Activated naive CD4-positive, alpha-beta T cell treated with anti-CD3 and anti-CD28 coated beads for 36 hours (primary cell): Measurements from ENCODE around the gene ATF7. TPM values are rescaled to one million over a fixed set of nuclear protein-coding genes. Genes with fewer than 3 reads are reported as not detected.

Experiments used
- CTCF ChIA-PET: fragments of 350-600 bp; sonication (Branson Sonifier 250); formaldehyde crosslinking; loops from one replicate; lab custom pipeline; 2021; ENCODE audit warnings: antibody characterized with exemption; lab: Charles Lee
- DNase-seq: peaks from one replicate; pipeline ENCODE4 v3.0.0-alpha.2; 2020
- H3K27ac Mint-ChIP-seq: one replicate; pipeline ENCODE4 v1.8.0; 2021; ENCODE audit warnings: mild to moderate bottlenecking, mixed read lengths
- H3K27me3 Mint-ChIP-seq: one replicate; pipeline ENCODE4 v1.8.0; 2021; ENCODE audit warnings: low read depth, mixed read lengths
- H3K36me3 Mint-ChIP-seq: one replicate; pipeline ENCODE4 v1.8.0; 2021; ENCODE audit warnings: low read depth, mixed read lengths
- H3K4me1 Mint-ChIP-seq: one replicate; pipeline ENCODE4 v1.8.0; 2021; ENCODE audit warnings: low read depth, mixed read lengths
- H3K4me3 Mint-ChIP-seq: one replicate; pipeline ENCODE4 v1.8.0; 2021; ENCODE audit warnings: mild to moderate bottlenecking, moderate library complexity, mixed read lengths
- H3K9me3 Mint-ChIP-seq: one replicate; pipeline ENCODE4 v1.8.0; 2021; ENCODE audit warnings: mixed read lengths
- intact Hi-C: fragments of 100-400 bp; cut with micrococcal nuclease; formaldehyde crosslinking; loops from one replicate; pipeline ENCODE4 v1.15.1; 2023
- total RNA-seq, 2 experiments: library from RNA; stranded (reverse); gene quantifications; one replicate each; pipeline ENCODE4 v1.2.3, GENCODE V29; 2021

The ATF7 gene
- total RNA-seq, 2 experiments from 2014 or later = 19.7 to 19.8 TPM

DNA sequence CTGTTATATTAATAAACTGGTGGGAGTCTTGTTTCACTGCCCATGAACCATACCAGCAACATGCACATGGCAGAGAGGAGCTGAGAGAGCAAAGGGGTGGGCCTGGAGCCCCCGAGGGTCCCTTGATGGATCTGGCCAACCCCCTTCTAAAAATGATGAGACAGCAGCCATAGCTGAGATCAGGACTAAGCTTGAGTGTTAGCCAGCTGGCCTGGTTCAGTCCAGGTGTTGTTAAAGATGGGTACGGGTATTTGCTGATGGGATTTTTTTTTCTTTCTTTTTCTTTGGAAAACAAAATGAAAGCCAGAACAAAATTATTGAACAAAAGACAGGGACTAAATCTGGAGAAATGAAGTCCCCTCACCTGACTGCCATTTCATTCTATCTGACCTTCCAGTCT is 158.3 kb downstream of the ATF7 start:
- Mint-ChIP-seq H3K27ac (peak overlapping the region; percentile 74), H3K4me1 (peaks cover 39% of the 10 kb centered on the region), H3K9me3 (no peaks in the 10 kb centered on the region), H3K4me3 (no peak overlapping the region), H3K36me3 (peaks cover 73% of the 10 kb centered on the region), H3K27me3 (no peaks in the 10 kb centered on the region)
- CTCF ChIA-PET = interaction anchor here (1.1 kb wide), 1 partner anchor 123 kb away, joined by 3 read pairs; no protein-coding TSS in a partner anchor
- no peak for DNase-seq
- intact Hi-C loops = no loop called here

DNA sequence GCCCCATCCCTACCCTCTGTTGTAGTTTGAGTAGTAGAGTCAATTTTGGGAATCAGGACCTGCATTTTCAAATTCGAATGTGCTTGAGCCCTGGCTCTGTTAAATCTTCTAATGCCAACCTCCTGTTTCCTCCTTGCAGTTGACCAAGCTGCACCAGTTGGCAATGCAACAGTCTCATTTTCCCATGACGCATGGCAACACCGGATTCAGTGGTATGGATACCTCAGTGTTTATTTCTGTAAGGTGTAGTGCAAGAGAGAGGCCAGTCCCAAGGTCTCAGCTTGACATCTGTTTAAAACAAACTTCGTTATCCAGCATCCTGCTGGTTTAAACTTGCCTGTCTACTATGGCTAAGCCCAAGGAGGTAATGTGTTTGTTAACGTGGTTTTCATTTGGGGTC is 159.1 kb downstream of the ATF7 start:
- intact Hi-C loops = no loop called here
- DNase-seq = no peak
- H3K27ac Mint-ChIP-seq = peak overlapping the region; percentile 50
- H3K36me3 Mint-ChIP-seq = peaks cover 75% of the 10 kb centered on the region
- H3K4me3 Mint-ChIP-seq = no peak overlapping the region
- CTCF ChIA-PET = interaction anchor here (1.1 kb wide), 1 partner anchor 8 kb away, joined by 5 read pairs; no protein-coding TSS in a partner anchor
- peaks cover 36% of the 10 kb centered on the region for H3K4me1 Mint-ChIP-seq
- H3K27me3 Mint-ChIP-seq = no peaks in the 10 kb centered on the region
- no peaks in the 10 kb centered on the region for H3K9me3 Mint-ChIP-seq

DNA sequence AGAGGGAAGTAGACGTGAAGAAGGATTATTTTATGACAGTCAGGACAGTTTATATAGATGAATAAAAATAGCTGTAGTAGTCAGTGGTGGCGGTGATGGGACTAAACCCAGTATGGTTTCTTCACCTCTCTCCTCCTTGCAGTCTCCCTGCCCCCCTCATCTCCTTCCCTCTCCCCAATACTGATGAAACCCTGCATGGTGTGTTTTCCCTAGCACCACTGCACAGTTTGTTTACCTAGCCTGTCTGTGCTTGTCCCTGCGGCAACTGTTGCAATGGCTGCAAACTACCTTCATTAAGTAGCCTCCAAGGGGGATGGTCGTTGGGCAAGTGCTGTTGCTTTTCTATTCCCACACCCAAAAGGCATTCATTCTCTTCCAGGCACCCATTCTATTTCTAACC is 159.5 kb downstream of the ATF7 start:
- CTCF ChIA-PET = interaction anchor here (1.1 kb wide), 1 partner anchor 9 kb away, joined by 5 read pairs; no protein-coding TSS in a partner anchor

DNA sequence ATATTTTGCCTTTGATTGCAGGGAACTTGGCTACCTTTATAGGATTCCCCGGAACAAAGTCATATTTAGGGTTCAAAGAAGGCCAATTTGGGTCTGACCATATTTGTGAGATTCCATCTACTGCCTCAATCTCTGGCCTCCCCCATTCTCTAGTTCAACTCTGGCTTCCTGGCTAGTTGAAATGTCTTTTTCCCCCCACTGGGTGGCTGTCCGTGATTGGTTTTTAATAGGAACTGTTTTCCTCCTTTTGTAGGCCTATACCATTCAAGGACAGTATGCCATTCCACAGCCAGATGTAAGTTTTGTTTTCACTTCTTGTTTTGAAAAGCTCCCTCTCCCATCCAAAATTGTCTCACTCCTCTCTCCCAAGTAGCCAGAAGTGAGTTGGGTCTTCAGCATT is 160.5 kb downstream of the ATF7 start:
- H3K9me3 Mint-ChIP-seq = no peaks in the 10 kb centered on the region
- CTCF ChIA-PET = interaction anchor here (1.5 kb wide), 1 partner anchor 43 kb away, joined by 4 read pairs; no protein-coding TSS in a partner anchor
- no peak overlapping the region for H3K27ac Mint-ChIP-seq
- H3K4me3 Mint-ChIP-seq = no peak overlapping the region
- H3K36me3 Mint-ChIP-seq = peaks cover 76% of the 10 kb centered on the region
- H3K27me3 Mint-ChIP-seq = no peaks in the 10 kb centered on the region
- DNase-seq = no peak
- H3K4me1 Mint-ChIP-seq = peaks cover 32% of the 10 kb centered on the region
- intact Hi-C loops = no loop called here

More for the DNA sequence above, 159.5 kb downstream of the ATF7 start:
- no peak overlapping the region for H3K4me3 Mint-ChIP-seq
- intact Hi-C loops = no loop called here
- H3K4me1 Mint-ChIP-seq = peaks cover 32% of the 10 kb centered on the region
- H3K36me3 Mint-ChIP-seq = peaks cover 74% of the 10 kb centered on the region
- H3K27me3 Mint-ChIP-seq = no peaks in the 10 kb centered on the region
- H3K27ac Mint-ChIP-seq = peak overlapping the region; percentile 50
- no peaks in the 10 kb centered on the region for H3K9me3 Mint-ChIP-seq
- DNase-seq = no peak

DNA sequence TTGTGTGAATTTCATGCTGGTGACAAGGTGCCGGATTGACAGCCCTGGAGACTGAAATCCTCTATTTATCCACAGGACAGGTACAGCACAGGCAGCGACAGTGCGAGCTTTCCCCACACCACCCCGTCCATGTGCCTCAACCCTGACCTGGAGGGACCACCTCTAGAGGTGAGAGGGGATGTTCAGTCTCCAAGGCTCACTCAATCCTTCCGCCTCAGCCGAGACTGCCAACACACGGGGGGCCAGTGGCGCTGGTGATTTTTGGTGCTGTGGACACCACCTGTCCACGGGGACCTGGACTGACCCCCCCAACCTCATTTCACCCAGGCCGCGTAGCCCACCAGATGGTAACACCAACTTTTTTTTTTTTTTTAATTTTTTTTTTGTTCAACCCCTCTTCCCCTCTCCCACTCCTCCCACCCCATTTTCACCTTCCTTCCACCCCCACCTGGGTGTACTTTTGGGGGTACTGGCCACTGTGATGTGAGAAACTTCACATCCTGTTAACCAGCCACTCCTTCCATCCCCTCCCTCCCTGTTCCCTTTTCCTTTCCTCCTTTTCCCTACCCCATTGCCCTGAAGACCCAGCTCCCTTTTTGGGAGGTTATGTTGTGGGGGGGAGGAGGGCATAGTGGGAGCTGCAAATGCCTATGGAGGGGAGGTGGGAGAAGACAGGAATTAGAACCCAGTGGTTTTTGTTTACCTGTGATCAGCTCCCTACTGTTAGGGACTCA is 161.3 kb downstream of the ATF7 start:
- Mint-ChIP-seq H3K4me3 (no peak overlapping the region), H3K9me3 (no peaks in the 10 kb centered on the region), H3K36me3 (peaks cover 79% of the 10 kb centered on the region), H3K27ac (peak overlapping the region; percentile 65), H3K27me3 (no peaks in the 10 kb centered on the region), H3K4me1 (peaks cover 37% of the 10 kb centered on the region)
- CTCF ChIA-PET = interaction anchor here (0.6 to 1.5 kb wide), 5 partner anchors 9 to 112 kb away, joined by 3 to 8 read pairs (median 4); no protein-coding TSS in a partner anchor
- intact Hi-C loops = no loop called here
- DNase-seq = no peak

DNA sequence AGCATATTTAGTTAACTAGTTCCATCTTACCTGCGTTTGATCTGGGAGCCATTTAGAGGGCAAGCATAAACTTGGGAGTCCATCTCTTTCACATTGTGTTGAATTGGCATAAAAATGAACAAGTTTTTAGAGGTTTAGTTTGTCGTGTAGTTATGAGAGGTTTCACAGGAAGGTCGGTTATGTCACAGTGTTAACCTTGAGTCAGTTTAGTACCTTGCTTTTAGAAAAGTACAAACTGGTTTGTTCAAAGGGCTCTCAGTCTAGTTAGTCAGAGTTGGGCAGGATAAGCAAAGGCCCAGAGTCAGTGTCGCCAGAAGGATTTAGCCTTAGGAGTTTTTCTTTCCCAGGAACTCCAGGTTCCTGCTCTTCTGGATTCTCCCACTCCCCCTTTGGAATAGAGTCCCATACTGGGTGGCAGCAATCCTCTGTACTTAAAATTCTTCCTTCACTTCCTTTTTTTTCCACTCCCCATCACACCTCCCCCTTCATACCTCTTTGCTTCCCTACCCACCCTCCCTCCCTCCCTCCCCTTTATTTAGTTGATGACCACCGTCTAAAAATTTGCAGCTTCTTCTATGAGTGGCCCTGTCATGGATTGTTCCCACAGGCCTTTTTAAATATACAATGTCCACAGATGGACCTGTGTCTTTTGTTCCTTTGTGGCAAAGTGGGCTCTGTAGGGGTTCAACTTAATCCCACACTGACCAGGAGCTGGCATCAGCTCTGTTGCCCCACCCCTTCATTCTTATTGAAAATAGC is 162.2 kb downstream of the ATF7 start:
- H3K4me1 Mint-ChIP-seq = peaks cover 42% of the 10 kb centered on the region
- no peak for DNase-seq
- no peaks in the 10 kb centered on the region for H3K27me3 Mint-ChIP-seq
- intact Hi-C loops = no loop called here
- no peaks in the 10 kb centered on the region for H3K9me3 Mint-ChIP-seq
- peak overlapping the region; percentile 11 for H3K27ac Mint-ChIP-seq
- CTCF ChIA-PET = interaction anchor here (1.0 to 1.5 kb wide), 4 partner anchors 10 to 112 kb away, joined by 3 to 8 read pairs (median 4); no protein-coding TSS in a partner anchor
- H3K36me3 Mint-ChIP-seq = peaks cover 85% of the 10 kb centered on the region
- no peak overlapping the region for H3K4me3 Mint-ChIP-seq

DNA sequence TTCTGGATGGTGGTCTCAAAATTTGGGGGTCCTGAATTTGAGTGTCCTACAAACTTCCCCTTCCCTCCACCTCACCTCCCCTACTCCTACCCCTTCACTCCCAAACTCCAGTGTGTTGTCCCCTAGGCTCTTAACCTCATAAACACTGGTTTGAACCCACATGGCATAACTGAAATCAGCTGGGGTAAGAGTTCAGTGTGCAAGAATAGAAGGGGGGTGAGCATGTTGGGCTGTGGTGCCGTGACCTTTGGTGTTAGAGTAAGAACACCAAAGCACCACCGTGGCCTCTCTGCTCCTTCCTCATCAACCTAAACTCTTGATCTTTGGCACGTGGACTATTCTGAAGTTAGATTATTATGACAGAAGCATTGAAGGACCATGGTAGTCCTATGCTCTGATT is 163.2 kb downstream of the ATF7 start:
- H3K9me3 Mint-ChIP-seq = no peaks in the 10 kb centered on the region
- H3K36me3 Mint-ChIP-seq = peaks cover 85% of the 10 kb centered on the region
- no peaks in the 10 kb centered on the region for H3K27me3 Mint-ChIP-seq
- CTCF ChIA-PET = no interaction called here
- peak overlapping the region; percentile 43 for H3K27ac Mint-ChIP-seq
- no peak for DNase-seq
- intact Hi-C loops = no loop called here
- H3K4me3 Mint-ChIP-seq = no peak overlapping the region
- peaks cover 45% of the 10 kb centered on the region for H3K4me1 Mint-ChIP-seq

DNA sequence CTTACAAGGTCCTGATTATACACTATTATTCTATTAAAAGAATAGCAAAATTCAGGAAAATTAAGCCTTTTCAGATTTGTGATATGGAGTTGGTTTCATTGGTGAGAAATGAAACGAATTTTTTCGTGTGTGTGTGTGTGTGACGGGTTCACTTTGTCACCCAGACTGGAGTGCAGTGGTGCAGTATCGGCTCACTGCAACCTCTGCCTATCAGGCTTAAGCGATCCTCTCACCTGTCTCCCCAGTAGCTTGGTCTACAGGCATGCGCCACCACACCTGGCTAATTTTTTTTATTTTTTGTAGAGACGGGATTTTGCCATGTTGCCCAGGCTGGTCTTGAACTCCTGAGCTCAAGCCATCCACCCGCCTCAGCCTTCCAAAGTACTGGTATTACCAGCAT is 164.6 kb downstream of the ATF7 start:
- H3K27me3 Mint-ChIP-seq = no peaks in the 10 kb centered on the region
- intact Hi-C loops = no loop called here
- H3K9me3 Mint-ChIP-seq = no peaks in the 10 kb centered on the region
- no peak for DNase-seq
- CTCF ChIA-PET = interaction anchor here (0.6 to 1.7 kb wide), 3 partner anchors 14 to 21 kb away, joined by 3 to 6 read pairs (median 5); no protein-coding TSS in a partner anchor
- H3K27ac Mint-ChIP-seq = no peak overlapping the region
- peaks cover 47% of the 10 kb centered on the region for H3K4me1 Mint-ChIP-seq
- peaks cover 81% of the 10 kb centered on the region for H3K36me3 Mint-ChIP-seq
- no peak overlapping the region for H3K4me3 Mint-ChIP-seq

DNA sequence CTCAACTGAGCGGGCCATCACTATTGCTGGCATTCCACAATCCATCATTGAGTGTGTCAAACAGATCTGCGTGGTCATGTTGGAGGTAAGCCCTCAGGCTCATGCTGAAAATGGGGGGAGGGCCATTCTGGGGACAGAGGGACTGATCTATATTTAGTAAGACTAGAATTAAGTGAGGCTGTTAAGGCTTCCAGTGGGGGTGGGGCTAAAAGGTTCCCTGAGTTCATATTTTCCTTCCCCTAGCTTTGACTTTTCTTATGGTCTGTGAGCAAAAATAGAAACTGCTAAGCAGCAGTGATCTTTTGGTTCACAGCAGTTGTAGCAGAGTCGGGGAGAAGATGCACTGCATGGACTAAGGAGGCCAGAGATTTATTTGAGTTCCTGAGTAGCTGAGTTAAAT is 165.1 kb downstream of the ATF7 start:
- H3K27ac Mint-ChIP-seq = peak overlapping the region; percentile 21
- no peaks in the 10 kb centered on the region for H3K27me3 Mint-ChIP-seq
- CTCF ChIA-PET = interaction anchor here (0.7 to 1.7 kb wide), 2 partner anchors 13 to 15 kb away, joined by 3 to 5 read pairs; no protein-coding TSS in a partner anchor
- H3K4me3 Mint-ChIP-seq = no peak overlapping the region
- no peak for DNase-seq
- peaks cover 79% of the 10 kb centered on the region for H3K36me3 Mint-ChIP-seq
- no peaks in the 10 kb centered on the region for H3K9me3 Mint-ChIP-seq
- intact Hi-C loops = no loop called here
- H3K4me1 Mint-ChIP-seq = peaks cover 49% of the 10 kb centered on the region

DNA sequence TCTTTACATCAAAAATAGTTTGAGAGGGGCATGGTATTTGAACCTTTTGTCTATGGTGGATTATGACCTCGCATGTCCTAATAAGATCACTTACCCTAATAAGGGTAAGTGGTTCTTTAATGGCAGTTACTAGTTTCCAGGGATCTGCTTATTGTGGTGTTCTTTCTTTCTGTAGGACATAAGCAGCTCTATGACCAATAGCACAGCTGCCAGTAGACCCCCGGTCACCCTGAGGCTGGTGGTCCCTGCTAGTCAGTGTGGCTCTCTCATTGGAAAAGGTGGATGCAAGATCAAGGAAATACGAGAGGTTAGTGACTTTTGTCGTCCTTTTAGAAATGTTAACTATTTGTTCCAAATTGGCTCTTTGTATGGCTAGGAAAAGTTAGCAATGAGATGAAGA is 167.1 kb downstream of the ATF7 start:
- H3K27me3 Mint-ChIP-seq = no peaks in the 10 kb centered on the region
- H3K36me3 Mint-ChIP-seq = peaks cover 81% of the 10 kb centered on the region
- no peak overlapping the region for H3K4me3 Mint-ChIP-seq
- no peaks in the 10 kb centered on the region for H3K9me3 Mint-ChIP-seq
- CTCF ChIA-PET = interaction anchor here (1.1 to 1.2 kb wide), 2 partner anchors 18 to 50 kb away, joined by 3 read pairs; no protein-coding TSS in a partner anchor
- intact Hi-C loops = loop anchor here (10.0 kb wide), 1 partner anchor 424 kb away; no protein-coding TSS in a partner anchor
- no peak for DNase-seq
- peaks cover 62% of the 10 kb centered on the region for H3K4me1 Mint-ChIP-seq
- H3K27ac Mint-ChIP-seq = no peak overlapping the region
